HCT116 (cell line): ENCODE results near the gene DTD1. TPM values are rescaled to one million over a fixed set of nuclear protein-coding genes. Genes with fewer than 3 reads are reported as not detected.

ENCODE experiments used
- ATAC-seq: fragments of 200-7000 bp; cut with Tn5 transposase; 2 replicates; pipeline ENCODE4 v1.9.1; 2020; ENCODE audit warnings: mild to moderate bottlenecking, moderate library complexity
- BruUV-seq: library from RNA; stranded (reverse); fragments of 400-500 nt; replicated peaks from 2 replicates; lab custom pipeline; 2021; lab: Mats Ljungman, UMichigan
- CTCF ChIA-PET: fragments of 300-600 bp; sonication (Branson Sonifier 250); formaldehyde crosslinking; loops from one replicate; lab custom pipeline; 2021; ENCODE audit warnings: antibody characterized with exemption; lab: Charles Lee
- POLR2A ChIA-PET: fragments of 300-600, 350-600 bp; sonication (Branson Sonifier 250); formaldehyde crosslinking; loops from one replicate; lab custom pipeline; 2021; ENCODE audit warnings: antibody characterized with exemption; lab: Charles Lee
- RAD21 ChIA-PET, 2 experiments: fragments of 300-600 bp; sonication (Branson Sonifier 250); formaldehyde crosslinking; loops; one replicate each; lab custom pipeline; 2023; ENCODE audit warnings: low total read pairs in 2 of 2; ENCODE audit not compliant: uncharacterized antibody in 2 of 2, unreplicated experiment in 2 of 2, low non-redundant PET in 1 of 2; lab: Charles Lee
- DNase-seq: peaks from one replicate; pipeline ENCODE4 v3.0.0-alpha.2; 2010; ENCODE audit warnings: low read depth, low spot score
- H2AFZ ChIP-seq: fragments of 200-600 bp; shearing (Covaris generic), sonication (generic); 2 replicates; pipeline ENCODE4 v1.6.1; 2017; ENCODE audit warnings: low read depth, mixed run types, mixed read lengths, antibody characterized with exemption, low read length; ENCODE audit not compliant: poor library complexity, severe bottlenecking
- H3K27ac ChIP-seq: 2 replicates; pipeline ENCODE4 v1.5.1; 2012; ENCODE audit warnings: low read depth, low read length
- H3K27me3 ChIP-seq: fragments of 200-600 bp; sonication (generic); 2 replicates; pipeline ENCODE4 v1.6.1; 2016; ENCODE audit warnings: mixed run types, low read length, mixed read lengths; ENCODE audit not compliant: insufficient read depth
- H3K36me3 ChIP-seq, 2 experiments: fragments of 200-500 bp in 1 of 2; fragments of 200-600 bp in 1 of 2; sonication (Bioruptor generic) in 1 of 2; sonication (generic) in 1 of 2; 2 replicates each; pipeline versions ENCODE4 v1.5.1 to v1.6.1; 2014 to 2016; ENCODE audit warnings: low read length in 2 of 2, inconsistent platforms in 1 of 2, mixed read lengths in 1 of 2, mixed run types in 1 of 2; ENCODE audit not compliant: insufficient read depth in 2 of 2, control insufficient read depth in 1 of 2
- H3K4me1 ChIP-seq, 2 experiments: fragments of 200-600 bp in 1 of 2; sonication (generic) in 1 of 2; 2 replicates each; pipeline versions ENCODE4 v1.5.1 to v1.6.1; 2012 to 2017; ENCODE audit warnings: low read length in 2 of 2, inconsistent platforms in 1 of 2, mild to moderate bottlenecking in 1 of 2, mixed read lengths in 1 of 2, mixed run types in 1 of 2, moderate library complexity in 1 of 2; ENCODE audit not compliant: insufficient read depth in 2 of 2, control insufficient read depth in 1 of 2
- H3K4me2 ChIP-seq: fragments of 200-600 bp; sonication (generic); 2 replicates; pipeline ENCODE4 v1.6.1; 2017; ENCODE audit warnings: mixed run types, low read length, mixed read lengths
- H3K4me3 ChIP-seq, 2 experiments: fragments of 200-600 bp in 1 of 2; sonication (generic) in 1 of 2; replicated peaks in 1 of 2; 2 replicates each; pipeline ENCODE4 v1.5.1; 2011 to 2016; ENCODE audit warnings: low read length in 2 of 2, control low read depth in 1 of 2, low read depth in 1 of 2, mild to moderate bottlenecking in 1 of 2, mixed read lengths in 1 of 2, mixed run types in 1 of 2
- H3K79me2 ChIP-seq: fragments of 200-600 bp; sonication (generic); 2 replicates; pipeline ENCODE4 v1.6.1; 2017; ENCODE audit warnings: mild to moderate bottlenecking, mixed run types, low read length, moderate library complexity, mixed read lengths; ENCODE audit not compliant: insufficient read depth
- H3K9ac ChIP-seq: fragments of 200-600 bp; sonication (generic); 2 replicates; pipeline ENCODE4 v1.6.1; 2016; ENCODE audit warnings: low read length, mixed read lengths
- H3K9me2 ChIP-seq: fragments of 200-600 bp; sonication (generic), shearing (Covaris generic); 2 replicates; pipeline ENCODE4 v1.6.1; 2017; ENCODE audit warnings: mixed run types, mild to moderate bottlenecking, moderate library complexity; ENCODE audit not compliant: insufficient read depth
- H3K9me3 ChIP-seq, 2 experiments: fragments of 200-500 bp in 1 of 2; fragments of 200-600 bp in 1 of 2; sonication (Bioruptor generic) in 1 of 2; sonication (generic) in 1 of 2; 2 replicates each; pipeline ENCODE4 v1.6.1; 2014 to 2017; ENCODE audit warnings: low read length in 2 of 2, mixed read lengths in 2 of 2, inconsistent platforms in 1 of 2, low read depth in 1 of 2, mild to moderate bottlenecking in 1 of 2, mixed run types in 1 of 2, moderate library complexity in 1 of 2; ENCODE audit not compliant: control insufficient read depth in 1 of 2, insufficient read depth in 1 of 2
- H4K20me1 ChIP-seq: fragments of 200-600 bp; sonication (generic), shearing (Covaris generic); 2 replicates; pipeline ENCODE4 v1.6.1; 2017; ENCODE audit warnings: mixed run types, mild to moderate bottlenecking, moderate library complexity; ENCODE audit not compliant: insufficient read depth
- CTCF ChIP-seq, 3 experiments: fragments of 200-600 bp in 1 of 3; sonication (generic) in 1 of 3; IDR thresholded peaks in 2 of 3; conservative IDR thresholded peaks in 1 of 3; 2 replicates each; pipeline ENCODE4 v1.5.1; 2012 to 2017; ENCODE audit warnings: low read depth in 2 of 3, low read length in 2 of 3, antibody characterized with exemption in 1 of 3, borderline replicate concordance in 1 of 3, control low read depth in 1 of 3, mild to moderate bottlenecking in 1 of 3, mixed read lengths in 1 of 3, mixed run types in 1 of 3, moderate library complexity in 1 of 3; ENCODE audit not compliant: insufficient read depth in 1 of 3
- EGR1 ChIP-seq: IDR thresholded peaks from 2 replicates; pipeline ENCODE4 v1.6.1; 2012; ENCODE audit warnings: low read depth
- ELF1 ChIP-seq: IDR thresholded peaks from 2 replicates; pipeline ENCODE4 v1.6.1; 2012; ENCODE audit warnings: low read depth, borderline replicate concordance
- EZH2phosphoT487 ChIP-seq: fragments of 200-600 bp; IDR thresholded peaks from 2 replicates; pipeline ENCODE4 v1.6.1; 2018; ENCODE audit warnings: antibody characterized with exemption, borderline replicate concordance
- FOSL1 ChIP-seq: IDR thresholded peaks from 2 replicates; pipeline ENCODE4 v1.6.1; 2012; ENCODE audit warnings: low read depth
- JUND ChIP-seq: IDR thresholded peaks from 2 replicates; pipeline ENCODE4 v1.6.1; 2012
- MAX ChIP-seq: IDR thresholded peaks from 2 replicates; pipeline ENCODE4 v1.6.1; 2012
- POLR2A ChIP-seq: IDR thresholded peaks from 2 replicates; pipeline ENCODE4 v1.7.0; 2011; ENCODE audit warnings: borderline replicate concordance; ENCODE audit not compliant: insufficient read depth, insufficient read length; ENCODE audit errors: extremely low read depth
- SRF ChIP-seq: IDR thresholded peaks from 2 replicates; pipeline ENCODE4 v1.6.1; 2012; ENCODE audit warnings: low read depth
- ZBTB33 ChIP-seq: IDR thresholded peaks from 2 replicates; pipeline ENCODE4 v1.6.1; 2011; ENCODE audit warnings: mild to moderate bottlenecking, low read length, moderate library complexity; ENCODE audit not compliant: insufficient replicate concordance; ENCODE audit errors: extremely low read depth
- intact Hi-C: fragments of 100-400 bp; cut with micrococcal nuclease; formaldehyde crosslinking; loops from 2 replicates; pipeline ENCODE4 v1.10.0; 2022
- total RNA-seq: library from RNA; stranded (reverse); gene quantifications from one replicate; pipeline ENCODE4 v1.2.1, GENCODE V29; 2021; ENCODE audit not compliant: unreplicated experiment

DTD1 gene
- total RNA-seq, 1 experiment from 2014 or later, result 54.5 TPM

DNA sequence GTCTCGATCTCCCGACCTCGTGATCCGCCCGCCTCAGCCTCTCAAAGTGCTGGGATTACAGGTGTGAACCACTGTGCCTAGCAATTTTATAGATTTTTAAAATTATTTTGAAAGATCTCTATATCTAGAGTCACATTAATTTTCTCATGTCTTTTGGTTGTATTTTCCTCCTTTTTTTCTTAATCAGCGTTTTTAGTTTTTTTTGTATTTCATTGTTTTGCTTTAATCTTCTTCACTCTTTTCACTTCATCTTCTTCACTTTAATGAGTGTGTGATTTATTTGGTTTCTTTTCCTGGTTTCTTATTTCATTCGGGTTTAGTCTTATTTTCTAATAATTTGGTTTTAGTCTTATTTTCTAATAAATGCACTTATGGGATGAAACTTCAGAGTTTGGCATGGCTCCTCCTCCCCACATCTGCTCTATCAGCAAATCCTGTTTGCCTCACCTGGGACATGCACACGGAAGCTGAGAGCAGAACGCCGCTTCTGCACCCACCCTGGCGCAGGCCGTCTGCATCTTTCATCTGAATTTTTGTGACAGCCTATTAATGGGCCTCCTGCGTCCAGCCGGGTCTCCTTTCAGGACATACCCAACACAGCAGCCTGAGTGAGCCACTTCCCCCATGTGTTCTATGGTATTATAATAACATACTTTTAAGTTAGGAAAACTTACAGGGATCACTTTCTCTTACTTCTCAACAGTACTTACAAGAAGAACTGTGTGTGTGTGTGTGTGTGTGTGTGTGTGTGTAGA is 35.5 kb downstream of the DTD1 start:
- Histone ChIP-seq H2AFZ (no peak overlapping the region), H3K79me2 (no peaks in the 10 kb centered on the region), H3K9me3 (no peaks in the 10 kb centered on the region), H3K27me3 (no peaks in the 10 kb centered on the region), H3K4me3 (no peak overlapping the region), H3K36me3 (no peaks in the 10 kb centered on the region), H3K9ac (no peak overlapping the region), H3K4me1 (no peaks in the 10 kb centered on the region), H3K27ac (no peak overlapping the region), H3K9me2 (no peaks in the 10 kb centered on the region), H4K20me1 (no peaks in the 10 kb centered on the region), H3K4me2 (no peak overlapping the region)
- POLR2A ChIA-PET, result no interaction called here
- DNase-seq, result no peak
- RAD21 ChIA-PET, result interaction anchor here in 1 of 2 experiments (0.9 kb wide), 1 partner anchor 52 kb away, joined by 3 read pairs; no protein-coding TSS in a partner anchor
- CTCF ChIA-PET, result no interaction called here
- no peak for ATAC-seq
- intact Hi-C loops, result no loop called here
- TF ChIP-seq MAX, result no peak
- no peak for TF ChIP-seq EGR1
- no peak for TF ChIP-seq ELF1
- TF ChIP-seq POLR2A, result no peak
- no peak for TF ChIP-seq EZH2phosphoT487
- TF ChIP-seq JUND, result no peak
- TF ChIP-seq ZBTB33, result no peak
- BruUV-seq, result no TSS peak

DNA sequence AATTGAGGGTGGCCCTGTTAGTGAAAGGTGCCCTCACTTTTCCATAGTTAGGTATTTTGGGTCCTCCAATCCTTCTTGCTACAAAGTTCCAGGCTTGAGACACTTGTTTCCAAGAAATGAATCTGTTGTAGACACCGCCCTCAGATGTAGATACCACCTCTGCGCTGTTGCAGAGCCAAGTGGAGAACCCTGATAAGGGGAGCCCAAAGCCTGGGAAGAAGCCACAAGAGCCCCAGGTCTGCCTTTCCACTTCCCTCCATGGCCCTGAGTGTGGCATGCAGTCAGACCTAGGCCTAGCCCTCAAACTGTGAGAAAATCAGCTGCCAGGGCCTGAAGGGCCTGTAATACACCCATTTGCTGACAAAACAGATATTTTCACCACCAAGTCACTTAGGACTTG is 37.1 kb downstream of the DTD1 start:
- no peak overlapping the region for H3K4me2 ChIP-seq
- DNase-seq (no peak), ATAC-seq (no peak)
- no peaks in the 10 kb centered on the region for H4K20me1 ChIP-seq
- no TSS peak for BruUV-seq
- no peak overlapping the region for H3K4me3 ChIP-seq
- no peaks in the 10 kb centered on the region for H3K9me3 ChIP-seq
- no peak overlapping the region for H3K9ac ChIP-seq
- H3K36me3 ChIP-seq, result no peaks in the 10 kb centered on the region
- H3K27ac ChIP-seq, result no peak overlapping the region
- ChIA-PET POLR2A (no interaction called here), CTCF (no interaction called here), RAD21 (no interaction called here)
- no peaks in the 10 kb centered on the region for H3K79me2 ChIP-seq
- intact Hi-C loops, result no loop called here
- no peaks in the 10 kb centered on the region for H3K4me1 ChIP-seq
- H3K27me3 ChIP-seq, result no peaks in the 10 kb centered on the region
- no peak overlapping the region for H2AFZ ChIP-seq
- H3K9me2 ChIP-seq, result no peaks in the 10 kb centered on the region
- TF ChIP-seq CTCF (IDR thresholded peaks at IDR 0.05 in 2 of 3, conservative IDR thresholded peaks at IDR 0.05 in 1 of 3; ENCODE audit: borderline replicate concordance in 1 of 3, insufficient read depth in 1 of 3, low read depth in 2 of 3, low read length in 2 of 3) (no peak), EZH2phosphoT487 (no peak), ZBTB33 (no peak), EGR1 (no peak), FOSL1 (no peak), MAX (no peak), JUND (no peak), SRF (no peak)
